Breast epithelium (tissue), 4 donors: Measurements from ENCODE around the gene RIMS1. TPM values are rescaled to one million over a fixed set of nuclear protein-coding genes. Genes with fewer than 3 reads are reported as not detected.

Experiments
- DNase-seq, 2 donors: peaks; one replicate each; pipeline ENCODE4 v3.0.0-alpha.2; 2019; ENCODE audit warnings: low spot score in 2 of 2
- H3K27ac ChIP-seq, 2 donors: fragments of 200-600 bp; sonication (generic) in 1 of 2; one replicate each; pipeline ENCODE4 v1.5.1; 2016 to 2019; ENCODE audit warnings: mild to moderate bottlenecking in 1 of 2
- H3K27me3 ChIP-seq, 2 donors: fragments of 200-600 bp; sonication (generic) in 1 of 2; one replicate each; pipeline versions ENCODE4 v1.5.1 to v1.6.0; 2017 to 2019; ENCODE audit warnings: control low read depth in 1 of 2, mild to moderate bottlenecking in 1 of 2
- H3K36me3 ChIP-seq: fragments of 200-600 bp; one replicate; pipeline ENCODE4 v1.5.1; 2019
- H3K4me1 ChIP-seq, 2 donors: fragments of 200-600 bp; sonication (generic); one replicate each; pipeline ENCODE4 v1.5.1; 2016 to 2019; ENCODE audit warnings: control low read depth in 1 of 2
- H3K4me3 ChIP-seq, 3 donors: fragments of 200-600 bp; sonication (generic); 1 replicate in 2 of 3; 2 replicates in 1 of 3; pipeline ENCODE4 v1.5.1; 2016 to 2019; ENCODE audit warnings: mild to moderate bottlenecking in 3 of 3, moderate library complexity in 2 of 3
- H3K9me3 ChIP-seq, 2 donors: fragments of 200-600 bp; sonication (generic) in 1 of 2; one replicate each; pipeline ENCODE4 v1.5.1; 2016 to 2019; ENCODE audit warnings: control low read depth in 1 of 2
- POLR2A ChIP-seq: fragments of 450-650 bp; IDR thresholded peaks from one replicate; pipeline ENCODE4 v1.6.1; 2016; ENCODE audit warnings: antibody characterized with exemption, mild to moderate bottlenecking, moderate library complexity
- POLR2AphosphoS5 ChIP-seq, 3 donors: sonication (generic); formaldehyde crosslinking; IDR thresholded peaks; one replicate each; pipeline ENCODE4 v1.6.1; 2017; ENCODE audit warnings: antibody characterized with exemption in 3 of 3
- intact Hi-C: fragments of 100-400 bp; cut with DNase I; formaldehyde crosslinking; loops from one replicate; pipeline ENCODE4 v1.15.1; 2023; ENCODE audit warnings: low total_unique reads
- total RNA-seq, 3 donors: library from RNA; depleted of rRNA; stranded (reverse); fragments of >200 nt; gene quantifications; one replicate each; pipeline ENCODE4 v1.1.0, GENCODE V29; 2016
- TF ChIP-seq, protein P1 (sequence below), 3 donors: fragments of 450-650 bp; IDR thresholded peaks; one replicate each; pipeline ENCODE4 v1.5.1; 2016 to 2017; ENCODE audit warnings: antibody characterized with exemption in 3 of 3, mild to moderate bottlenecking in 3 of 3, moderate library complexity in 3 of 3

Gene RIMS1
- total RNA-seq, 3 donors from 2014 or later, result 1.3 to 4.0 (median 2.6) TPM

DNA sequence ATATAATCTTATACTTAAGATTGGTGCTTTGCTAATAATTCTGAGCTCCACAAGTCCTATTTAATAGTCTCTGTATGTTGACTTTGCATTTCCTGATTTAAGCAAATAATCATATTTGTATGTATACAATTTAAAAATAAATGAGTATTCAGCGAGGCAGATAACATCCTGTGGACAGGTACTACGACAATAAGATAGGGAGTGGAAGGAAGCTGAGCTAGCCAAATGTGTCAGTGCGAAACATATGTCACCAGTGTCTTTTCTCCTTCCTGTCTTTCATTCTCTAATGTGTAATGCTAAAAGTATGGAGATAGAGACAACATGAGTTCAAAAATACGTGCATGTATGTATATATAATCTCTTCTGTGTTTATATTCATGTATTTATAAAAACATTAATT, 375.9 kb downstream of the RIMS1 start:
- Histone ChIP-seq H3K27ac (no peak overlapping the region), H3K27me3 (no peaks in the 10 kb centered on the region), H3K9me3 (no peaks in the 10 kb centered on the region), H3K4me3 (no peak overlapping the region), H3K4me1 (no peaks in the 10 kb centered on the region), H3K36me3 (no peaks in the 10 kb centered on the region)
- TF ChIP-seq POLR2A (no peak), POLR2AphosphoS5 (IDR thresholded peaks at IDR 0.05) (no peak)
- TF ChIP-seq, protein P1, sequence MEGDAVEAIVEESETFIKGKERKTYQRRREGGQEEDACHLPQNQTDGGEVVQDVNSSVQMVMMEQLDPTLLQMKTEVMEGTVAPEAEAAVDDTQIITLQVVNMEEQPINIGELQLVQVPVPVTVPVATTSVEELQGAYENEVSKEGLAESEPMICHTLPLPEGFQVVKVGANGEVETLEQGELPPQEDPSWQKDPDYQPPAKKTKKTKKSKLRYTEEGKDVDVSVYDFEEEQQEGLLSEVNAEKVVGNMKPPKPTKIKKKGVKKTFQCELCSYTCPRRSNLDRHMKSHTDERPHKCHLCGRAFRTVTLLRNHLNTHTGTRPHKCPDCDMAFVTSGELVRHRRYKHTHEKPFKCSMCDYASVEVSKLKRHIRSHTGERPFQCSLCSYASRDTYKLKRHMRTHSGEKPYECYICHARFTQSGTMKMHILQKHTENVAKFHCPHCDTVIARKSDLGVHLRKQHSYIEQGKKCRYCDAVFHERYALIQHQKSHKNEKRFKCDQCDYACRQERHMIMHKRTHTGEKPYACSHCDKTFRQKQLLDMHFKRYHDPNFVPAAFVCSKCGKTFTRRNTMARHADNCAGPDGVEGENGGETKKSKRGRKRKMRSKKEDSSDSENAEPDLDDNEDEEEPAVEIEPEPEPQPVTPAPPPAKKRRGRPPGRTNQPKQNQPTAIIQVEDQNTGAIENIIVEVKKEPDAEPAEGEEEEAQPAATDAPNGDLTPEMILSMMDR (IDR thresholded peaks at IDR 0.05), result no peak
- no peak for DNase-seq
- intact Hi-C loops, result no loop called here

DNA sequence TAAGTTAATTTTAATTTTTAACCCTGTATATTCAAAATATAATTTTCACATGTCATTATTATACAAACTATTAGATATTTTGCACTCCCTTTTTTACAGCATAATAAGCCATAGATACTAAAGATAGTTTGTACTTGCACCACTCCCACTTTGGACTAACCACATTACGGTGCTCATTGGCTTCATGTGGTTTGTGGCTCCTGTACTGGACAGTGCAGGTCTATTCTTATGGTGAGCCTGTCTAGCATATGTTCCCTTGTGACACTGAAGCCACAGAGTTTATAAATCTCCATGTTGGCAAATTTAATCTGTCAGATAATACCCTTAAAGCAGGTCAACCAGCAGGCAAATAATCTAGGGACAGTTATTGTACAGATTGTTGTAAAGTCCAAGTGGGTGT, 381.1 kb downstream of the RIMS1 start:
- no peaks in the 10 kb centered on the region for H3K27me3 ChIP-seq
- no peaks in the 10 kb centered on the region for H3K36me3 ChIP-seq
- TF ChIP-seq POLR2AphosphoS5 (IDR thresholded peaks at IDR 0.05) (no peak), POLR2A (no peak)
- TF ChIP-seq, protein P1 (IDR thresholded peaks at IDR 0.05), result no peak
- intact Hi-C loops, result no loop called here
- H3K4me1 ChIP-seq, result no peaks in the 10 kb centered on the region
- no peak for DNase-seq
- no peak overlapping the region for H3K4me3 ChIP-seq
- no peak overlapping the region for H3K27ac ChIP-seq
- no peaks in the 10 kb centered on the region for H3K9me3 ChIP-seq

DNA sequence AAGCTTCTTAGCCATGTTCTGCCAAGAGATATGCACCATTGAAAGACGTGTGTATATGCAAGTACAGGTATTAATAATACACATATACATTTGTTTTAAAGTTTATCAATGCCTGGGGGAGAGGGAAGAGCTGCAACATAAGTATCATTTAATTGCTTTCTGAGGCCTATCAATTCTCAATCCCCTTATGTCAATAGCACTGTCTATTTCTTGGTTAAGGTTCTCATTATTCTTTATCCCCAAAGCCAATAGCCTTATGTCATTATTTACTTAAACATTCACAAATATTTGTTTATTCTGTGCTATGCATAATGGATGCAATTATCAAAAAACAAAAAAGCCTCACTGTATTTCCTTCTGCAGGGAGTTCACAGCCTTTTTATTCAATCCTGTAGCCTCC, 385.2 kb downstream of the RIMS1 start:
- no peak for DNase-seq
- intact Hi-C loops, result no loop called here
- no peaks in the 10 kb centered on the region for H3K27me3 ChIP-seq
- H3K27ac ChIP-seq, result no peak overlapping the region
- H3K4me3 ChIP-seq, result no peak overlapping the region
- no peaks in the 10 kb centered on the region for H3K4me1 ChIP-seq
- no peaks in the 10 kb centered on the region for H3K9me3 ChIP-seq
- no peaks in the 10 kb centered on the region for H3K36me3 ChIP-seq
- TF ChIP-seq, protein P1 (IDR thresholded peaks at IDR 0.05), result no peak
- no peak for TF ChIP-seq POLR2A

DNA sequence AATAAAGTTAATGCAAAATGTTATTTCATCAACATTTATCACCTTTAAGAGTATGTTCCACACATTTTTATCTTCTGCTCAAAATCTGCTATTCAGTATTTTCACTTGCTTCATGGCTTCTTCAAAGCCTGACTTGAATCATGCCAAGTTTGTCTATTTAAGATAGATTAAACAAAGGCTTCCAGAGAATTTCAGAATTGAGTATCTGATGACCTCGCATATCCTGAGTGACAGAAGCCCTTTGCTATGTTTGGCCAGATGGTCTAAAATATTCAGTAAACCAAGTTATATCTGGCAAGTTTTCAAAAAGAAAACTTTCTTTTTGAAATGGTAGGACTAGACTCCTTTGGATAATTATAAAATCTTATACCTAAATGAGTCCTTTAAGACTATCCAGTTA, 386.6 kb downstream of the RIMS1 start:
- no peak overlapping the region for H3K27ac ChIP-seq
- H3K27me3 ChIP-seq, result no peaks in the 10 kb centered on the region
- no peaks in the 10 kb centered on the region for H3K4me1 ChIP-seq
- no peaks in the 10 kb centered on the region for H3K9me3 ChIP-seq
- intact Hi-C loops, result no loop called here
- TF ChIP-seq POLR2AphosphoS5 (IDR thresholded peaks at IDR 0.05) (no peak), POLR2A (no peak)
- TF ChIP-seq, protein P1 (IDR thresholded peaks at IDR 0.05), result no peak
- no peak for DNase-seq
- no peaks in the 10 kb centered on the region for H3K36me3 ChIP-seq
- H3K4me3 ChIP-seq, result no peak overlapping the region

DNA sequence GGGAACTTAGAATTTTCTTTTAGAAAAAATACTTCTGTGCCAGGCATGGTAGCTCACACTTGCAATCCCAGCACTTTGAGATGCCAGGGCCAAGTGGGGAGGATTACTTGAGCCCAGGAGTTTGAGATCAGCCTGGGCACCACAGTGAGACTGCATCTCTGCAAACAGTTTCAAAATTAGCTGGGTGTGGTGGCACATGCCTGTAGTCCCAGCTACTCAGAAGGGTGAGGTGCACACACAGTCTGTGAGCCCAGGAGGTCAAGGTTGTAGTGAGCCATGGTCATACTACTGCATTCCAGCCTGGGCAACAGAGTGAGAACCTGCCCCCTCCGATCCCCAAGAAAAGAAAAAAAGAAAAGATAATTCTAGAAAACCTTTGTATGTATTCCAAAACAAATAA, 389.5 kb downstream of the RIMS1 start:
- Histone ChIP-seq H3K4me3 (no peak overlapping the region), H3K27ac (no peak overlapping the region), H3K9me3 (no peaks in the 10 kb centered on the region), H3K36me3 (no peaks in the 10 kb centered on the region), H3K4me1 (no peaks in the 10 kb centered on the region), H3K27me3 (no peaks in the 10 kb centered on the region)
- no peak for DNase-seq
- TF ChIP-seq, protein P1 (IDR thresholded peaks at IDR 0.05), result no peak
- no peak for TF ChIP-seq POLR2AphosphoS5 (IDR thresholded peaks at IDR 0.05)
- TF ChIP-seq POLR2A, result no peak
- intact Hi-C loops, result no loop called here
